NB4 (cell line): ENCODE data around the gene ETV4.

Source experiments
- DNase-seq: peaks from one replicate; pipeline ENCODE4 v3.0.0; 2010; ENCODE audit warnings: low read depth
- H3K4me3 ChIP-seq: one replicate; pipeline ENCODE4 v1.5.1; 2011; ENCODE audit warnings: mild to moderate bottlenecking, low read depth, low read length, moderate library complexity
- CTCF ChIP-seq: IDR thresholded peaks from one replicate; pipeline ENCODE4 v1.5.1; 2012; ENCODE audit warnings: low read depth, low read length
- MYC ChIP-seq: IDR thresholded peaks from 2 replicates; pipeline ENCODE4 v1.6.1; 2011; ENCODE audit warnings: low read depth, low read length
- POLR2A ChIP-seq: IDR thresholded peaks from 2 replicates; pipeline ENCODE4 v1.6.1; 2011; ENCODE audit warnings: mild to moderate bottlenecking; ENCODE audit not compliant: insufficient read length; ENCODE audit errors: extremely low read depth
- TF ChIP-seq, protein P1 (sequence below): IDR thresholded peaks from 2 replicates; pipeline ENCODE4 v1.6.1; 2011; ENCODE audit warnings: low read depth, low read length

Gene ETV4

DNA sequence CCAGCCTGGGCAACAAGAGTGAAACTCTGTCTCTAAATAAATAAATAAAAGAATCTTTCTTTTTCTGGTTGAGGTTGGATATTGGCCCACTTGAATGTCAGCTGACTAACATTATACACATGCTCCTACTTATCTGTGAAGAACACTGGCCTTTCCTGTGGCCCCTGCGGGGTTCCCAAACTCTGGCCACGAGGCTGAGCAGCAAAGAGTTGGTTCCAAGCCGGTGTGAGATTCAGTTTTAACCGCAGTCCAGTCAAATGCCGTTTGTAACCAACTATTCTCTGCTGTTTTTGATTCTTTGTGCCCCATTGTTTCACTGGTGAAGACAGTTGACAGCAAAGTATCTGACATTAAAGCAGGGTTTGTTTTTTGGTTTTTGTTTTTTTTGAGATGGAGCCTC is 11.2 kb downstream of the ETV4 start:
- H3K4me3 ChIP-seq: no peak overlapping the region
- TF ChIP-seq MYC: no peak
- no peak for TF ChIP-seq POLR2A
- TF ChIP-seq, protein P1, sequence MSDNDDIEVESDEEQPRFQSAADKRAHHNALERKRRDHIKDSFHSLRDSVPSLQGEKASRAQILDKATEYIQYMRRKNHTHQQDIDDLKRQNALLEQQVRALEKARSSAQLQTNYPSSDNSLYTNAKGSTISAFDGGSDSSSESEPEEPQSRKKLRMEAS: no peak
- no peak for TF ChIP-seq CTCF
- no peak for DNase-seq

GRCh38 chr17:43533699-43534098 is 12.4 kb downstream of the ETV4 start:
- DNase-seq: no peak
- TF ChIP-seq POLR2A (no peak), MYC (no peak), CTCF (no peak)
- TF ChIP-seq, protein P1: no peak
- H3K4me3 ChIP-seq: no peak overlapping the region

- TF ChIP-seq MYC: no peak
- TF ChIP-seq, protein P1: no peak
- no peak for TF ChIP-seq CTCF
- TF ChIP-seq POLR2A: no peak
- no peak overlapping the region for H3K4me3 ChIP-seq
- DNase-seq: no peak
These were observed 13.6 kb downstream of the ETV4 start for GRCh38 chr17:43532581-43532980.

DNA sequence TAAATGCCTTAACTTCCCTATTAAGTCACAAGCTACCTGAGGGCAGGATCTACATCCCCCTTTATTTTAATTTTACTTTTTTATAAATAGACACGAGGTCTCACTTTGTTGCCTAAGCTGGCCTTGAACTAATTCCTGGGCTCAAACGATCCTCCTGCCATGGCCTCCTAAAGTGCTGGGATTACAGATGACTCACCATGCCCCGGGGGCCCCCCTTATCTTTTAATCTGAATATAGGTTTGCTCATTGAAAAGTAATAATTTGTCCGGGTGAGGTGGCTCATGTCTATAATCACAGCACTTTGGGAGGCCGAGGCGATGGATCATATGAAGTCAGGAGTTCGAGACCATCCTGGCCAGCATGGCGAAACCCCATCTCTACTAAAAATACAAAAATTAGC is 14.2 kb downstream of the ETV4 start:
- TF ChIP-seq, protein P1: no peak
- TF ChIP-seq CTCF: no peak
- TF ChIP-seq POLR2A: no peak
- no peak for TF ChIP-seq MYC
- DNase-seq: no peak
- H3K4me3 ChIP-seq: no peak overlapping the region

DNA sequence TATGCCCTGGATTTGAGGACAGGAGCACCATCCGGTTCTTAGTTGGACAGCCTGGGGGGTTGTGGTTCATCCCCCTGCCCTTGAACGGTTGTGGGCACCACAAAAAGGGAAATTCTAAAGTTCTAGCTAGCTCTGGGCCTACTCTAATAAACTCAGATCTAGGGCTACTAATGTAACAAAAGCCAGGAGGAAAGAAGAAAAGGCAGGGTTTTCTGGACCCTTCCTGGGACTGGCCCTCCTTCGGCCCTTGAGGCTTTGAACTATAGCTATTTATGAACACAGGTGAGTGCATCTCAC is 15.1 kb downstream of the ETV4 start:
- no peak for TF ChIP-seq MYC
- no peak for TF ChIP-seq CTCF
- TF ChIP-seq, protein P1: no peak
- TF ChIP-seq POLR2A: no peak
- no peak for DNase-seq
- no peak overlapping the region for H3K4me3 ChIP-seq
